OCI-LY1 (cell line): Measurements from ENCODE around the gene STXBP6.

Source experiments
- H2AFZ ChIP-seq: fragments of 200-600 bp; sonication (generic), shearing (Covaris generic); 2 replicates; pipeline ENCODE4 v1.6.0; 2014; ENCODE audit warnings: antibody characterized with exemption, mild to moderate bottlenecking, low read length
- H3F3A ChIP-seq: fragments of 200-600 bp; sonication (generic), shearing (Covaris generic); 2 replicates; pipeline ENCODE4 v1.6.0; 2014; ENCODE audit warnings: mild to moderate bottlenecking, antibody characterized with exemption, low read length, moderate library complexity; ENCODE audit not compliant: insufficient read depth
- H3K27ac ChIP-seq: fragments of 200-600 bp; sonication (generic); 2 replicates; pipeline ENCODE4 v1.5.1; 2014; ENCODE audit warnings: low read length, mixed run types, mild to moderate bottlenecking, low read depth; ENCODE audit not compliant: poor library complexity, severe bottlenecking
- H3K27me3 ChIP-seq: fragments of 200-600 bp; sonication (generic); 2 replicates; pipeline ENCODE4 v1.6.0; 2014; ENCODE audit warnings: antibody characterized with exemption, mild to moderate bottlenecking, low read length, moderate library complexity; ENCODE audit not compliant: insufficient read depth
- H3K36me3 ChIP-seq: fragments of 200-600 bp; sonication (generic); 2 replicates; pipeline ENCODE4 v1.6.1; 2014; ENCODE audit warnings: mild to moderate bottlenecking, antibody characterized with exemption, low read length, moderate library complexity, mixed read lengths; ENCODE audit not compliant: insufficient read depth
- H3K4me1 ChIP-seq: fragments of 200-600 bp; sonication (generic); 2 replicates; pipeline ENCODE4 v1.5.1; 2014; ENCODE audit warnings: mild to moderate bottlenecking, low read length, moderate library complexity; ENCODE audit not compliant: insufficient read depth, severe bottlenecking
- H3K4me2 ChIP-seq: fragments of 200-600 bp; sonication (generic), shearing (Covaris generic); 2 replicates; pipeline ENCODE4 v1.6.1; 2014; ENCODE audit warnings: low read length
- H3K4me3 ChIP-seq: fragments of 200-600 bp; sonication (generic); 2 replicates; pipeline ENCODE4 v1.5.1; 2014; ENCODE audit warnings: low read length, low read depth, mild to moderate bottlenecking, mixed read lengths; ENCODE audit not compliant: poor library complexity, severe bottlenecking
- H3K79me2 ChIP-seq: fragments of 200-600 bp; shearing (Covaris generic); 2 replicates; pipeline ENCODE4 v1.6.1; 2016; ENCODE audit warnings: mixed run types, low read length, mixed read lengths; ENCODE audit not compliant: insufficient read depth
- H3K9ac ChIP-seq: fragments of 200-600 bp; sonication (generic), shearing (Covaris generic); 2 replicates; pipeline ENCODE4 v1.6.1; 2014; ENCODE audit warnings: mild to moderate bottlenecking, low read length, mixed read lengths
- H3K9me2 ChIP-seq: fragments of 200-600 bp; sonication (generic), shearing (Covaris generic); 2 replicates; pipeline ENCODE4 v1.6.1; 2014; ENCODE audit warnings: low read depth, mild to moderate bottlenecking, low read length, mixed read lengths
- H3K9me3 ChIP-seq: fragments of 200-600 bp; shearing (Covaris generic); 2 replicates; pipeline ENCODE4 v1.6.1; 2014; ENCODE audit warnings: low read length, mixed read lengths
- H4K20me1 ChIP-seq: fragments of 200-600 bp; sonication (generic), shearing (Covaris generic); 2 replicates; pipeline ENCODE4 v1.6.0; 2016; ENCODE audit warnings: mild to moderate bottlenecking, low read length; ENCODE audit not compliant: insufficient read depth
- EZH2 ChIP-seq: fragments of 200-600 bp; sonication (generic), shearing (Covaris generic); IDR thresholded peaks from 2 replicates; pipeline ENCODE4 v1.8.0; 2017; ENCODE audit warnings: borderline replicate concordance, mixed run types, mild to moderate bottlenecking, antibody characterized with exemption, low read length, moderate library complexity, mixed read lengths
- TF ChIP-seq, protein P1 (sequence below): fragments of 200-600 bp; sonication (generic), shearing (Covaris generic); IDR thresholded peaks from 2 replicates; pipeline ENCODE4 v1.5.1; 2017; ENCODE audit warnings: mild to moderate bottlenecking, antibody characterized with exemption, low read length, moderate library complexity, mixed read lengths

Gene STXBP6

DNA sequence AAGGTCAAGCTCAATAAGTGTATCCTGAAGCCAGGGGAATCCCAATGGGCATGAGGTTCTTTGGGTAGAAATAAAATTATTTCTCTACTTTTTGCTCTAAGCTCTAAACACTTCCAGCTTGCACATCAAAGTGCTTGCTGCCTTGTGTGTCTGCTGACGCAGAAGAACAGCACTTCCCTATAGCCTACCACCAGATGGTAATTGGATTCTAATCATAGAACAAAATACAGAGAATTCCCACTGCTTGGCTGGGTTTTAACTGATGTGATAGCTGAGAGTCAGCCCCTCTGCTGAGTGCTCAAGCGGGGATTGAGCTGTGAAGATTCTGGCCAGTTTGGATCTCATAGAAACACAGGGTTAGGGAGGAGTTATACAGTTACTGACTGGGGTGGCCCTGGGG, 283.5 kb downstream of the STXBP6 start:
- no peaks in the 10 kb centered on the region for H3K27me3 ChIP-seq
- H3K27ac ChIP-seq, result no peak overlapping the region
- TF ChIP-seq EZH2, result no peak
- TF ChIP-seq, protein P1, sequence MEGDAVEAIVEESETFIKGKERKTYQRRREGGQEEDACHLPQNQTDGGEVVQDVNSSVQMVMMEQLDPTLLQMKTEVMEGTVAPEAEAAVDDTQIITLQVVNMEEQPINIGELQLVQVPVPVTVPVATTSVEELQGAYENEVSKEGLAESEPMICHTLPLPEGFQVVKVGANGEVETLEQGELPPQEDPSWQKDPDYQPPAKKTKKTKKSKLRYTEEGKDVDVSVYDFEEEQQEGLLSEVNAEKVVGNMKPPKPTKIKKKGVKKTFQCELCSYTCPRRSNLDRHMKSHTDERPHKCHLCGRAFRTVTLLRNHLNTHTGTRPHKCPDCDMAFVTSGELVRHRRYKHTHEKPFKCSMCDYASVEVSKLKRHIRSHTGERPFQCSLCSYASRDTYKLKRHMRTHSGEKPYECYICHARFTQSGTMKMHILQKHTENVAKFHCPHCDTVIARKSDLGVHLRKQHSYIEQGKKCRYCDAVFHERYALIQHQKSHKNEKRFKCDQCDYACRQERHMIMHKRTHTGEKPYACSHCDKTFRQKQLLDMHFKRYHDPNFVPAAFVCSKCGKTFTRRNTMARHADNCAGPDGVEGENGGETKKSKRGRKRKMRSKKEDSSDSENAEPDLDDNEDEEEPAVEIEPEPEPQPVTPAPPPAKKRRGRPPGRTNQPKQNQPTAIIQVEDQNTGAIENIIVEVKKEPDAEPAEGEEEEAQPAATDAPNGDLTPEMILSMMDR, result no peak

DNA sequence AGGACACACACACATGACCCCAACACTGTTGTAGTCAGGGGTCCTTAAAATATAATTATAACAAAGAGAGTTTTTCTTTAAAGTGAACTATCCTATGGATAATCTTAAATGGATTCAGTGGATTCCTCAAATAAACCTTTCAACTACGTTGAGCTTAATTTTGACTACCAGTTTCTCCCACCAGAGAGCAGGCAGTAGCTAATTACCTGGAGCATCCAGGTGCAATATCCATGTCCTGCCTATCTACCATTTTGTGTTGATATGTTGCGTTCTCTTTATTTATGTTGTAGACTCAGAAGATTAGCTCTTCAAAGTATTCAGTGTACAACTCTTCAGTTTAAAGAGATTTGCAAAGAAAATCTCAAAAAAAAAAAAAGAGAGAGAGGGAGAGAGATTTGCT, 288.8 kb downstream of the STXBP6 start:
- no peak overlapping the region for H3K9ac ChIP-seq
- H3K27me3 ChIP-seq, result no peaks in the 10 kb centered on the region
- no peaks in the 10 kb centered on the region for H3K79me2 ChIP-seq
- H4K20me1 ChIP-seq, result no peaks in the 10 kb centered on the region
- H3K4me3 ChIP-seq, result no peak overlapping the region
- no peaks in the 10 kb centered on the region for H3K4me1 ChIP-seq
- H3K27ac ChIP-seq, result no peak overlapping the region
- no peak overlapping the region for H3K4me2 ChIP-seq
- H3F3A ChIP-seq, result no peaks in the 10 kb centered on the region
- no peaks in the 10 kb centered on the region for H3K9me2 ChIP-seq
- H3K9me3 ChIP-seq, result no peaks in the 10 kb centered on the region
- TF ChIP-seq, protein P1, result no peak
- TF ChIP-seq EZH2, result no peak
- no peaks in the 10 kb centered on the region for H3K36me3 ChIP-seq
- no peak overlapping the region for H2AFZ ChIP-seq

More for the DNA sequence above, 283.5 kb downstream of the STXBP6 start:
- H3K36me3 ChIP-seq, result no peaks in the 10 kb centered on the region
- H3K9me2 ChIP-seq, result no peaks in the 10 kb centered on the region
- no peaks in the 10 kb centered on the region for H3K79me2 ChIP-seq
- no peak overlapping the region for H3K9ac ChIP-seq
- no peaks in the 10 kb centered on the region for H3K4me1 ChIP-seq
- H3K4me2 ChIP-seq, result no peak overlapping the region
- no peaks in the 10 kb centered on the region for H3F3A ChIP-seq
- no peaks in the 10 kb centered on the region for H4K20me1 ChIP-seq
- no peak overlapping the region for H3K4me3 ChIP-seq
- H2AFZ ChIP-seq, result no peak overlapping the region
- no peaks in the 10 kb centered on the region for H3K9me3 ChIP-seq
